Activated T-cell treated with anti-CD3 and anti-CD28 coated beads for 24 hours (primary cell): ENCODE data around the gene ERC1.

ENCODE experiments used
- DNase-seq: peaks from one replicate; pipeline ENCODE4 v3.0.0-alpha.2; 2020; ENCODE audit warnings: low read depth

Gene ERC1

DNA sequence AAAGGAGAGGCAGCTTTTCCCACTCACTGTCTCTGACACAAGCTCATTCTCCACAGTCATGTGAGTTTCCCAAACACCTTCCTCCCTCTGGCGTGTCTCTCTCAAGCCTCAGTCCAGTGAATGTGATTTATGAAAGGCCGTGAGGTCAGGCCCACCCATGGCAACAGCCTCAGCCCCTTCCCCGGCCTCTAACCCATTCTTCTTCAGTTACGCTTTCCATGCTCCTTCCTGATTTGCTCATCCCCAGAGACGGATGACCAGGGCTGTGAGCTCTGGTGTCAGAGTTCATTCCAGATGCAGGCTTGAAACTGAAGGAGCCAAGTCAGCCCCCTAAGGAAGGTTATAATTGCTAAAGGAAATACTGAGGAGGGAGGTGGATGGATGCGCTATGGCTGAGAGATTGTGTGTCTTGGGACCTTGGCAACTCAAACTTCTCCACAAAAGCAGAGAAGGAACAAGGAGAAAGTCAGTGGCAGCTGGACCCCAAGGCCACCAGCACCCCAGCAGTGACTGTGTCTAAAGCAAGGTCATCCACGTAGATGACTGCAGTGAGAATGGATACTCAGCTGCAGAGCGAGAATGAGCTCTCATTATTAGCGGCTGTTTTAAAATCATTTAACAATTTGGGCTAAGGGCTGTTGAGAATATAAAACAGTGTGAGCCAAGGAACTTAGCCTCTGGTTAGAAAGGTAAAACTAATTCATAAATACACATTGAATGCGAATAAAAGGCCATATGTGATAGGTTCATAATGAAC is 519.2 kb downstream of the ERC1 start:
- no peak for DNase-seq

GRCh38 chr12:1515010-1515409 is 524.0 kb downstream of the ERC1 start:
- DNase-seq = no peak

DNA sequence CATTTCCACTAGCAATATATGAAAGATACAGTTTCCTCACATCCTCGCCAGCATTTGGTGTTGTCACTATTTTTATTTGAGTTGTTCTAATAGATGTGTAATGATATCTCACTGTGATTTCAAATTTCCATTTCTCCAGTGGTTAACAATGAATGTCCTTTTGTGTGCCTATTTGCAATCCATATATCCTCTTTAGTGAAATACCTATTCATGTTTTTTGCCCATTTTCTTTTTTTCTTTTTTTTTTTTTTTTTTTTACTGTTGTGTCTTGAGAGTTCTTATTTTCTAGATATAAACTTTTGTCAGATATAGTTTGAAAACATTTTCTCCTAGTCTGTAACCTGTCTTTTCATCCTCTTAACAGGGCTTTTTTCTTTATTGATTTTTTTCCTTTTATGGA is 524.4 kb downstream of the ERC1 start:
- DNase-seq = no peak

- DNase-seq = no peak
These were observed 526.0 kb downstream of the ERC1 start for GRCh38 chr12:1517007-1517406.

- DNase-seq = no peak
These were observed 526.9 kb downstream of the ERC1 start for GRCh38 chr12:1517734-1518525.

DNA sequence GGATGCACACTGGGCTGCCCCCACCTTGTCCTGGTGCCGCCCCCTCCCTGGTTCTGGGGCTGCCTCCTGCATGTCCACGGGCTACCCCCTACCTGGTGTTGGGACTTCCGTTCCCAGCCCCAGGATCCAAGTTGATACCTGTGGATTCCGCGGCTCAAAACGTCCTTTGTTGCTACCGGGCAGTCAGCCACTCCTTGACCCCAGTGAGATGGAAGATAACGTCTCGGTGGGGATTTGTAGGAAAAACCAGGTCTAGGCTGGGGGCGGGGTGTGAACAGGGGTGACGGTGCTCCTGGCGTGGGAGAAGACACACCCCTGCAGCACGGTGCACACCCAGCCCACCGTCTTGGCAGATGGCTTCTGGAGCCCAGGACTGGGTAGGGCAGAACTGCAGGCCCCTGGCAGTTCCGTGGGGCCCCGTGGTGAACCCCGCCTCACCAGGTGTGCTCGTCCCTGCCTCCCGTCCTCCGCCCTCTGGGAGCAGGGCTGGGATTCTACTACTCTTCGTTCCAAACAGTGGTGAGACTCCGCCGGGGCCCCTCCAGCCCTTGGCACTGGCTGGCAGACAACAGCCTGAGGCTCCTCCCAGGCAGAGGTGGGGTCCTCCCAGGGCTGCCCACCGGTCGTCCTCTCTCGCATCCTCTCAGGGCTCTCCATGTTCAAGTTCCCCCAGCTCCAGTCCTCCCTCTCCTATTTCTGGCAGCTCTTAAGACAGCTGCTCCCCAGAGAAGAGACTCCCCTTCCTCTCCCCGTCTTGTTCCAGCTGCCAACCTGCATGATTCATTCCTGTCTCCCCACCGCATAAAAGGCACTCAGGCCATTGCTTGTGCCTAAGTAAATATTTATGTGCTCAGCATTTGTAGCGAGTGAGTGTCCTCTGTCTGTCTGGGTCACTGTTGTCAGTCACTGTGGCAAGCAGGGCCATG is 527.8 kb downstream of the ERC1 start:
- DNase-seq = no peak

GRCh38 chr12:1519642-1520041 is 528.6 kb downstream of the ERC1 start:
- DNase-seq = no peak

DNA sequence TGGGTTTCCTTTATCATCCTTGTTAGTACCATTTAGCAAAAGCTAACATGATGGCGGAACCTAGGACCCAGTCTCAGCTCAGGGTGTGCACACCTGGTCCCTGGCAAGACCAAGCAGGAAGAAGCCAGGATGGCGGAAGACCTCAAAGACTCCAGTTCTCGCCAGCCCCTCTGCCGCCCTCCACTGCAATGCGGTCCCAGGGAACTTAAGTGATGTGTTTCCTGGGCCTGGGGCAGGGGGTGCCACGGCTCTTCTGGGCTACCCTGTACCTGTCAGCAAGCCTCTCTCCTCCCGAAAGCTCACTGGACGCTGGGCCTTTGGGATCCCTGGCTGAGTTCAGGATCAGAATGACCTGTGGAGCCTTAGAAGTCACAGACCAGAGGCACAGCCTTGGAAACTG is 532.0 kb downstream of the ERC1 start:
- DNase-seq = no peak

- no peak for DNase-seq
These were observed 532.6 kb downstream of the ERC1 start for GRCh38 chr12:1523558-1524050.

DNA sequence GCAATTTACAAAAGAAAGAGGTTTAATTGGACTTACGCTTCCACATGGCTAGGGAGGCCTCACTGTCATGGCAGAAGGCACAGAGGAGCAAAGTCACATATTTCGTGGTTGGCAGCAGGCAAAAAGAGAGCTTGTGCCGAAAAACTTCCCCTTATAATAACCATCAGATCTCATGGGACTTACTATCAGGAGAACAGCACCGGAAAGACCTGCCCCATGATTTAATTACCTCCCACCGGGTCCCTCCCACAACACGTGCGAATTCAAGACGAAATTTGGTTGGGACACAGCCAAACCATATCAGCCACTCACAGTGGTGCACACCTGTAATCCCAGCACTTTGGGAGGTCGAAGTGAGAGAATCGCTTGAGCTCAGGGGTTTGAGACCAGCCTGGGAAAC is 534.8 kb downstream of the ERC1 start:
- no peak for DNase-seq

DNA sequence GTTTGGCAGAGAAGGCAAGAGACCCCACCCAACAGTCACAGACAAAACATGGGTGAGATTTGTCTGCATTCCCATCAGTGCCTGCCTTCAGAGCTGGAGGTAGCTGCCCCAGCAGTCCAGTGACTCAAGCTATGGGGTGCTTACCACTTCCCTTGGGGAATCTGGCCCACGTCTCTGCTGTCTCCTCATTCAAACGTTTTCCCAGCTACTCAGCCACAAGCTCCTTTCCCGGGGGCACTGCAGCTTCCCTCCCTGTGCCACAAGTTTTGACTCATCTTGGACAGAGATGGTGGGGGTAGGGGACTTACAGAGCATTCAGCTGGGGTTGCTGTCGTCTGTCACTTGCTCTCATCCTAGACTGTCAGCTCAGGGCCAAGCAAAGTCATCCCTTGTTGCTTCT is 536.8 kb downstream of the ERC1 start:
- DNase-seq = no peak

- DNase-seq = no peak
These were observed 537.8 kb downstream of the ERC1 start for GRCh38 chr12:1528791-1529190.

- DNase-seq = no peak
These were observed 538.3 kb downstream of the ERC1 start for GRCh38 chr12:1529228-1529861.

DNA sequence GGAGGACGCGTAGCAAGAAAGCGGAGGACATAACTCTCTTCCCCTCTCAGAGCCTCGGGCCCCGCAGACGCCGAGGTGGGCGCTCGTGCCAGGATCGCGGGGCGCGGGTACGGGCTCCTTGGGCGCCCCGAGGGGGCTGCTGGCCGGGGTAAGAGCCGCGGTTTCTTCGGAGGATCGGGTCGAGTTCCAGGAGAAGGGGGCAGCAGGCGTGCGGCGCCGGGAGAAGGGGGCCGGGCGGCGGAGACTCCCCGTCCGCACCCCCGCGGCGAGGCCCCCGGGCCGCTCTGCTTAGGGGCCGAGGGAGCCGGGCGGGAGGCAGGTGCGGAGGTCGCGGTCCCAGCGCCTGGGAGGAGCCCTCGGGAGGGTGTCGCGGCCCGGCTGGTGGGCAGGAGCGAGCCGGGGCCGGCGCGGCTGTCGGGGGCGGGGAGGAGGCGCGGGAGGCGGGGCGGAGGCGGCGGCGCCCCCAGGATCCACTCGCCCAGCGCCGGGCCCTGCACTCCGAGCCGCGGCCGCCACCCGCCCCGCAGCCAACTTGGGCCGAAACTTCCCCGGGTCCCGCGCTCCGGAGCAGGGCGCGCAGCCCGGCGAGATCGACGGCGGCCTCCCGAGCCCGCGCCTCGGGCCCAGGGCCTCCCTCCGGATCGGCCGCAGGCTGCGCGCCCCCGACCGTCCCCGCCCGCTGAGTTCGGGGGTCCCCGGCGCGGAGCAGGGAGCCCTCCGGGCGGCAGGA is 539.0 kb downstream of the ERC1 start:
- DNase-seq = no peak

GRCh38 chr12:1530592-1531152 is 539.6 kb downstream of the ERC1 start:
- DNase-seq = no peak

- no peak for DNase-seq
These were observed 540.2 kb downstream of the ERC1 start for GRCh38 chr12:1531153-1531653.

DNA sequence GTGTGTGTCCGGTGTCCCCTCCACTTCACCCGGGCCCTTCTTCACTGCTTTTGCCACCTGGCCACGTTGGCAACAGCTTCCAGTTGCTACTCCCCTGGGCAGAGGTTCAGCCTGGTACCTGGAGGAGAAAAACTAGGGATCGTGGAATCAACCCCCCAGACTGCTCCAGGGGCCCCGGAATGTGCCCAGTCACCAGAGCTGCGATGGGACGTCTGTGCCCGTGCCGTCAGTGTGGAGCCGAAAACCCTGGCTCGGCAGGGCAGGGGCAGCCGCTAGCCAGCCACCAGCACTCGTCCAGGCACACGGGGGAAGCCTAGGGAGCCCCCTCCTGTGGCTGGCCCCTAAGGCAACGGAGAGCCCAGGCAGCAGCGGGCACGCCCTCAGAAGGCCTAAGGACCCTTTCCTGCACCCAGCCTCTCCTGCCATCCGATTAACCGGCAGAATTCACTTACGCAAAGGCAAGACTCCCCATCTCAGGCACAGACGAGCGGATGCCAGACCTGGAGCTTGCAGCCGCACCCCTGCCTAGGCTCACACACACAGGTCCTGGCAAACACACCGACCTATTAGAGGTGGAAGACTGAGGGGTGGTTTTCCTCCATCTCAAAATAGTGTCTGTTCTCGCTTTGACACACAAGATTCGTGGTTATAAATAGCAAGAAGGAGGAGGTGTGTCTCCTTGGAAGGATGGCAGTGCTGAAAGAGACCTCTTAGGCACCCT is 540.8 kb downstream of the ERC1 start:
- no peak for DNase-seq

GRCh38 chr12:1532375-1533165 is 541.5 kb downstream of the ERC1 start:
- DNase-seq = no peak

DNA sequence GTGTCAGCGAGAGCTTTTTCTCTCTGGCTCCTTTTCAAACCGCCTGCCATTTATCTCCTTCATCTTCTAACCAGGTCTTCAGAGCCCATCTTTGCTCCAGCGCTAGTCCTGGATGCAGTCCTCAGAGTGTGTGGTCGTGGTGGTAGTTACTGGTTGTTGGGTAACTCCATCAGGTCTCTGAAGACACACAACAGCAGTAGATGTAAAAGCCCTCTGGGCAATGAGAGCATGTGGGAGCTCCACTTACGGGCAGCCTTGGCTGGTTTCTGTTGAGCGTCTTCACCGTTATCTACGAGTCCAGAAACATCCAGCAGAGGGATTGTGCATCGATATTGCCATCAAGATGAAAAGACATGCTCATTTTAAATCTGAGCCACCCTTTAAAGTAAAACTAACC is 542.2 kb downstream of the ERC1 start:
- DNase-seq = no peak
